Panc1 (cell line): ENCODE measurements around the gene EMC9. TPM values are rescaled to one million over a fixed set of nuclear protein-coding genes. Genes with fewer than 3 reads are reported as not detected.

Experiments
- ATAC-seq: fragments of 200-7000 bp; cut with Tn5 transposase; 2 replicates; pipeline ENCODE4 v1.9.1; 2020; ENCODE audit warnings: mild to moderate bottlenecking, moderate library complexity
- BruUV-seq: library from RNA; stranded (reverse); fragments of 400-500 nt; replicated peaks from 2 replicates; lab custom pipeline; 2021; lab: Mats Ljungman, UMichigan
- CTCF ChIA-PET: fragments of 300-600 bp; sonication (Branson Sonifier 250); formaldehyde crosslinking; loops from one replicate; lab custom pipeline; 2022; ENCODE audit warnings: antibody characterized with exemption; lab: Charles Lee
- POLR2A ChIA-PET: fragments of 300-600 bp; sonication (Branson Sonifier 250); formaldehyde crosslinking; loops from one replicate; lab custom pipeline; 2022; ENCODE audit warnings: antibody characterized with exemption; lab: Charles Lee
- DNase-seq: peaks from one replicate; pipeline ENCODE4 v3.0.0-alpha.2; 2010; ENCODE audit warnings: low read depth, low spot score
- H3K27ac ChIP-seq: 2 replicates; pipeline ENCODE4 v1.5.1; 2011; ENCODE audit warnings: mild to moderate bottlenecking, low read length, inconsistent platforms
- H3K27me3 ChIP-seq: fragments of 200-500 bp; sonication (Bioruptor generic); 2 replicates; pipeline ENCODE4 v1.6.0; 2014; ENCODE audit warnings: low read length, inconsistent platforms; ENCODE audit not compliant: control insufficient read depth, insufficient read depth
- H3K36me3 ChIP-seq: fragments of 200-500 bp; sonication (Bioruptor generic); 2 replicates; pipeline ENCODE4 v1.5.1; 2014; ENCODE audit warnings: inconsistent platforms, mild to moderate bottlenecking, low read length, moderate library complexity; ENCODE audit not compliant: control insufficient read depth, insufficient read depth
- H3K4me1 ChIP-seq: 2 replicates; pipeline ENCODE4 v1.5.1; 2011; ENCODE audit warnings: inconsistent platforms, mild to moderate bottlenecking, low read length, moderate library complexity; ENCODE audit not compliant: control insufficient read depth, insufficient read depth
- H3K4me3 ChIP-seq, 2 experiments: 2 replicates each; pipeline ENCODE4 v1.5.1; 2011 to 2012; ENCODE audit warnings: low read depth in 2 of 2, low read length in 2 of 2, mild to moderate bottlenecking in 2 of 2, inconsistent platforms in 1 of 2, moderate library complexity in 1 of 2
- H3K9me3 ChIP-seq: fragments of 200-500 bp; sonication (Bioruptor generic); 2 replicates; pipeline ENCODE4 v1.5.1; 2014; ENCODE audit warnings: low read depth, mild to moderate bottlenecking, inconsistent platforms, low read length, moderate library complexity; ENCODE audit not compliant: control insufficient read depth, insufficient read depth
- CTCF ChIP-seq: fragments of 450-650 bp; IDR thresholded peaks from 2 replicates; pipeline ENCODE4 v1.5.1; 2017; ENCODE audit warnings: mild to moderate bottlenecking
- POLR2AphosphoS5 ChIP-seq: IDR thresholded peaks from 2 replicates; pipeline ENCODE4 v1.6.1; 2012; ENCODE audit warnings: mild to moderate bottlenecking, low read depth, low read length, moderate library complexity
- REST ChIP-seq, 2 experiments: IDR thresholded peaks; 2 replicates each; pipeline ENCODE4 v1.6.1; 2011 to 2012; ENCODE audit warnings: low read depth in 2 of 2, control low read depth in 1 of 2, low read length in 1 of 2, mild to moderate bottlenecking in 1 of 2, moderate library complexity in 1 of 2; ENCODE audit not compliant: insufficient read depth in 1 of 2
- SIN3A ChIP-seq: IDR thresholded peaks from 2 replicates; pipeline ENCODE4 v1.6.1; 2012; ENCODE audit warnings: low read depth, mild to moderate bottlenecking, low read length, moderate library complexity, borderline replicate concordance; ENCODE audit not compliant: insufficient read depth
- TCF7L2 ChIP-seq: IDR thresholded peaks from 2 replicates; pipeline ENCODE4 v1.6.1; 2011; ENCODE audit warnings: mild to moderate bottlenecking, low read depth, low read length, inconsistent platforms
- in situ Hi-C: cut with HindIII; loops from 2 replicates; pipeline ENCODE4 v1.10.0; 2016; ENCODE audit warnings: low sequenced_read_pairs, low pct_unique_long_range_greater_than_20kb
- intact Hi-C: fragments of 100-400 bp; cut with micrococcal nuclease; formaldehyde crosslinking; loops from one replicate; pipeline ENCODE4 v1.10.0; 2022; ENCODE audit not compliant: unreplicated experiment
- total RNA-seq: library from RNA; stranded (reverse); gene quantifications from one replicate; pipeline ENCODE4 v1.2.1, GENCODE V29; 2021; ENCODE audit not compliant: unreplicated experiment

EMC9 gene
- total RNA-seq, 1 experiment from 2014 or later: 42.5 TPM

GRCh38 chr14:24098229-24098926 is 43.0 kb downstream of the EMC9 start:
- Histone ChIP-seq H3K27ac (no peak overlapping the region), H3K4me3 (no peak overlapping the region), H3K9me3 (no peaks in the 10 kb centered on the region), H3K27me3 (no peaks in the 10 kb centered on the region), H3K36me3 (no peaks in the 10 kb centered on the region; the same call in 1 of the 2 replicates), H3K4me1 (peaks cover 5% of the 10 kb centered on the region; the same call in 1 of the 2 replicates)
- intact Hi-C loops (no loop called here), in situ Hi-C loops (no loop called here)
- ChIA-PET CTCF (no interaction called here), POLR2A (no interaction called here)
- ATAC-seq (no peak), DNase-seq (no peak)
- TF ChIP-seq SIN3A (no peak), REST (IDR thresholded peaks at IDR 0.05; ENCODE audit: insufficient read depth in 1 of 2, low read depth in 2 of 2, low read length in 1 of 2) (no peak), CTCF (no peak), POLR2AphosphoS5 (no peak), TCF7L2 (no peak)
- no TSS peak for BruUV-seq

- no TSS peak for BruUV-seq
- H3K27me3 ChIP-seq: no peaks in the 10 kb centered on the region
- H3K4me3 ChIP-seq: no peak overlapping the region
- H3K4me1 ChIP-seq: peaks cover 5% of the 10 kb centered on the region; the same call in 1 of the 2 replicates
- ChIA-PET CTCF (interaction anchor here (0.6 kb wide), 1 partner anchor 39 kb away, joined by 4 read pairs; no protein-coding TSS in a partner anchor), POLR2A (no interaction called here)
- ATAC-seq (no peak), DNase-seq (no peak)
- H3K9me3 ChIP-seq: no peaks in the 10 kb centered on the region
- H3K36me3 ChIP-seq: no peaks in the 10 kb centered on the region; the same call in 1 of the 2 replicates
- TF ChIP-seq TCF7L2 (no peak), REST (IDR thresholded peaks at IDR 0.05; ENCODE audit: insufficient read depth in 1 of 2, low read depth in 2 of 2, low read length in 1 of 2) (no peak)
- intact Hi-C loops: no loop called here
- H3K27ac ChIP-seq: no peak overlapping the region
- in situ Hi-C loops: no loop called here
Measured at GRCh38 chr14:24096545-24097181, 44.7 kb downstream of the EMC9 start.
